Measurements from ENCODE around the gene CISTR. TPM values are rescaled to one million over a fixed set of nuclear protein-coding genes. Genes with fewer than 3 reads are reported as not detected.

Gene CISTR
- total and polyA plus RNA-seq, 4 donors = not detected

DNA sequence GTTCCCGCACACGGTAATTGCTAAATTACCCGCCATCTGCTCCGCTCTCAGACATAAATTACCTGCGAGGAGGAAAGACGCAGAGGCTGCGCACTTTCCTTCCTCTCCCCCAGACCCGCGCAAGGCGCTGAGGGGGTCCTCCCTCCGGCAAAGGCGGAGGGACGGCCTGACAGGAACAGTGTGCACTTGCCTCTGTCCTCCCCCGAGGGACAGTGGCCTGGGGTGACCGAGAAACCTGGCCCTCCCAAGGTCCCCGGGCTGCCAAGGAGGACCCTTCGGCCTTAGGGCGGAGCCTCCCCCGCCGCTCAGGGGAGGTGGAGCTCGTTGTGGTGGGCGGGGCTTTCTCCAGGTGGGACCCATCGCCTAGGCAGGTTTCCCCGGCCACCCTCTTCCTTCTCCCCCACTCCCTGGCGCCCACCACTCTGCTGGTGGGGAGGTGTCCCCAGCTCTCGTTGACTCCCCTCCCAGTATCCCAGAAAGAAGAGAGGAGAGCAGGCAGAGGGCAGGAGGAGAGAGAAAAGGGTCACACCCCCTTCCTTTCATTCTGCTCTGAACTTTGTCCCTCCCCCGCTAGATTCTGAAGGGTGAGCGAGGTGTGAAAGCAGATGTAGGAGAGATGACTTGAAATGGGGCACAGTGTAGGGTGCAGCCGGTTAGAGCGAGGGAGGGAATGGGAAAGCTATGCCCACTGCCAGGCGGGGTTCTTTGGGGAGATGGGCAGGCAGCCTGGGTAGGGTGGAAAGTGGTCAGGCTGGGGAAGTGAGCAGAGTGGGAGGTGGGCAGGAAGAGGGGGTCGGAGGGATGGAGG lies 13.2 kb downstream of the CISTR start:
- Histone ChIP-seq H3K27ac (ENCODE audit: low read depth in 1 of 2, low read length in 1 of 2) (no peak overlapping the region), H3K9me3 (ENCODE audit: control insufficient read depth in 4 of 4, insufficient read depth in 3 of 4, low read length in 3 of 4) (peaks cover 0 to 3% (median 0%) of the 10 kb centered on the region in 4 donors), H3K36me3 (ENCODE audit: control insufficient read depth in 4 of 4, insufficient read depth in 4 of 4, low read length in 4 of 4) (no peaks in the 10 kb centered on the region), H3K9ac (ENCODE audit: insufficient read depth in 1 of 2, low read length in 2 of 2) (no peak overlapping the region), H3K4me3 (no peak overlapping the region), H3K4me1 (ENCODE audit: control insufficient read depth in 5 of 5, insufficient read depth in 5 of 5, low read length in 5 of 5) (peaks cover 0 to 15% (median 8%) of the 10 kb centered on the region in 5 donors), H3K27me3 (ENCODE audit: control insufficient read depth in 3 of 3, insufficient read depth in 3 of 3, low read length in 2 of 3) (peaks cover 0 to 77% (median 55%) of the 10 kb centered on the region in 3 donors)
- 5 to 8% methylated on average over 30 to 32 of the region's 32 CpGs for WGBS, 2 donors
- DNase-seq (no peak), ATAC-seq (ENCODE audit: insufficient read depth, low FRiP score) (no peak)
- TF ChIP-seq CTCF (IDR thresholded peaks at IDR 0.05; ENCODE audit: control extremely low read depth, extremely low read depth) = no peak

DNA sequence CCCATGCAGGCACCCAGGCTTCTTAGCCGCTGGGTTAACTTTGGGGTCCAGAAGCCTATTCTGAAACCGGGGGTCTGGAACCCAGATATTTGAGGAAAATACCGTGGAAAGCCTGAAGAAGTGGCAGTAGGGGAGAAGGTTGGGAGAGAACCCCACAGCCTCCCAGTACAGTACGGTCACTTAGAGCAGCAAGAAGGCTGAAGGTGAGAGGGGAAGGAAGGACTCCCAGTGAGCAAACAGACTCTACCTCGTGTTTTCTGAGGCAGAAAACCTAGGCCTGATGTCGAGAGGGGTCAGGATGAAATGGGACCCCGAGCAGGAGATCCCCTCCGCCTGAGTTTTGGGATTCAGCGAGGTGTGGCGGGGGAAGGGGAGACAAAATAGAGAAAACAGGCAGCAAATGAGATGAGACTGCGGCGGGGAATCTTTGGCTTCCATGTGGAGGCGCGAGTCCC lies 13.8 kb downstream of the CISTR start:
- ATAC-seq (ENCODE audit: insufficient read depth, low FRiP score) (no peak), DNase-seq (no peak)
- peaks cover 0 to 15% (median 8%) of the 10 kb centered on the region in 5 donors for H3K4me1 ChIP-seq (ENCODE audit: control insufficient read depth in 5 of 5, insufficient read depth in 5 of 5, low read length in 5 of 5)
- H3K9me3 ChIP-seq (ENCODE audit: control insufficient read depth in 4 of 4, insufficient read depth in 3 of 4, low read length in 3 of 4) = peaks cover 0 to 3% (median 0%) of the 10 kb centered on the region in 4 donors
- no peak for TF ChIP-seq CTCF (IDR thresholded peaks at IDR 0.05; ENCODE audit: control extremely low read depth, extremely low read depth)
- no peak overlapping the region for H3K9ac ChIP-seq (ENCODE audit: insufficient read depth in 1 of 2, low read length in 2 of 2)
- no peaks in the 10 kb centered on the region for H3K36me3 ChIP-seq (ENCODE audit: control insufficient read depth in 4 of 4, insufficient read depth in 4 of 4, low read length in 4 of 4)
- 31 to 46% methylated on average over 14 of the region's 14 CpGs for WGBS, 2 donors
- no peak overlapping the region for H3K27ac ChIP-seq (ENCODE audit: low read depth in 1 of 2, low read length in 1 of 2)
- no peak overlapping the region for H3K4me3 ChIP-seq
- H3K27me3 ChIP-seq (ENCODE audit: control insufficient read depth in 3 of 3, insufficient read depth in 3 of 3, low read length in 2 of 3) = peaks cover 0 to 80% (median 56%) of the 10 kb centered on the region in 3 donors

- Histone ChIP-seq H3K4me1 (ENCODE audit: control insufficient read depth in 5 of 5, insufficient read depth in 5 of 5, low read length in 5 of 5) (peaks cover 0 to 15% (median 8%) of the 10 kb centered on the region in 5 donors), H3K36me3 (ENCODE audit: control insufficient read depth in 4 of 4, insufficient read depth in 4 of 4, low read length in 4 of 4) (no peaks in the 10 kb centered on the region), H3K4me3 (no peak overlapping the region), H3K27ac (ENCODE audit: low read depth in 1 of 2, low read length in 1 of 2) (no peak overlapping the region), H3K9ac (ENCODE audit: insufficient read depth in 1 of 2, low read length in 2 of 2) (no peak overlapping the region), H3K9me3 (ENCODE audit: control insufficient read depth in 4 of 4, insufficient read depth in 3 of 4, low read length in 3 of 4) (peaks cover 0 to 3% (median 0%) of the 10 kb centered on the region in 4 donors), H3K27me3 (ENCODE audit: control insufficient read depth in 3 of 3, insufficient read depth in 3 of 3, low read length in 2 of 3) (peaks cover 0 to 76% (median 54%) of the 10 kb centered on the region in 3 donors)
- DNase-seq (no peak), ATAC-seq (ENCODE audit: insufficient read depth, low FRiP score) (no peak)
- 79 to 83% methylated on average over 12 to 14 of the region's 14 CpGs for WGBS, 2 donors
- no peak for TF ChIP-seq CTCF (IDR thresholded peaks at IDR 0.05; ENCODE audit: control extremely low read depth, extremely low read depth)
Measured at GRCh38 chr12:53737093-53737808, 14.5 kb downstream of the CISTR start.
